Kidney (tissue), 14 donors: ENCODE data around the gene WDSUB1. TPM values are rescaled to one million over a fixed set of nuclear protein-coding genes. Genes with fewer than 3 reads are reported as not detected.

Source experiments
- DNase-seq, 5 donors: peaks; one replicate each; pipeline ENCODE4 v3.0.0-alpha.2; 2013 to 2020
- FAIRE-seq: peaks from 2 replicates; lab custom pipeline; 2012; peaks lifted over from hg19 to GRCh38; lab: Jason Lieb, UNC
- H3K27ac ChIP-seq, 2 donors: one replicate each; pipeline ENCODE4 v1.7.0; 2013; ENCODE audit warnings: low read depth in 2 of 2, low read length in 2 of 2, inconsistent platforms in 1 of 2
- H3K27me3 ChIP-seq: one replicate; pipeline ENCODE4 v1.7.1; 2013; ENCODE audit warnings: low read length, inconsistent platforms; ENCODE audit not compliant: control insufficient read depth, insufficient read depth
- H3K36me3 ChIP-seq, 3 donors: one replicate each; pipeline versions ENCODE4 v1.7.0 to v1.7.1; 2013; ENCODE audit warnings: low read length in 3 of 3, control low read depth in 1 of 3, inconsistent platforms in 1 of 3; ENCODE audit not compliant: insufficient read depth in 3 of 3, control insufficient read depth in 2 of 3
- H3K4me1 ChIP-seq, 3 donors: one replicate each; pipeline versions ENCODE4 v1.7.0 to v1.7.1; 2013; ENCODE audit warnings: low read length in 3 of 3, inconsistent platforms in 1 of 3, low read depth in 1 of 3; ENCODE audit not compliant: control insufficient read depth in 2 of 3, insufficient read depth in 2 of 3
- H3K4me3 ChIP-seq, 3 donors: one replicate each; pipeline versions ENCODE4 v1.7.0 to v1.8.1; 2013; ENCODE audit warnings: low read length in 3 of 3, control low read depth in 1 of 3, inconsistent platforms in 1 of 3
- H3K9ac ChIP-seq, 3 donors: one replicate each; pipeline versions ENCODE4 v1.7.0 to v1.7.1; 2013; ENCODE audit warnings: low read length in 3 of 3, control low read depth in 1 of 3, inconsistent platforms in 1 of 3
- H3K9me3 ChIP-seq, 3 donors: one replicate each; pipeline versions ENCODE4 v1.7.0 to v1.7.1; 2013; ENCODE audit warnings: low read length in 3 of 3, control low read depth in 1 of 3, inconsistent platforms in 1 of 3; ENCODE audit not compliant: control insufficient read depth in 2 of 3, insufficient read depth in 1 of 3
- CTCF ChIP-seq: IDR thresholded peaks from 3 replicates; pipeline ENCODE4 v1.5.1; 2012; ENCODE audit warnings: mild to moderate bottlenecking, moderate library complexity, borderline replicate concordance; ENCODE audit not compliant: insufficient read depth; ENCODE audit errors: extremely low read depth
- intact Hi-C: fragments of 100-400 bp; cut with DNase I; formaldehyde crosslinking; loops from one replicate; pipeline ENCODE4 v1.11.1; 2022
- polyA plus RNA-seq: library from polyadenylated mRNA; stranded (reverse); fragments of 350-450 nt; fragmentation: Illumina TruSeq; extraction: RNeasy Lipid Tissue Mini Kit (QIAGEN cat#74804); gene quantifications from one replicate; pipeline ENCODE4 v1.2.3, GENCODE V29; 2014; ENCODE audit warnings: low read depth, low replicate concordance; ENCODE audit not compliant: insufficient read depth
- total RNA-seq: library from RNA; stranded (reverse); fragmentation: NEBNext Ultra II Directional; extraction: Animal tissue kit (Norgen Biotek cat#: 25700); gene quantifications from one replicate; pipeline ENCODE4 v1.2.1, GENCODE V29; 2021
- donor health status: control.
- donor health status: control.
- donor health status: control.
- donor health status: control.
- donor health status: control.
- donor health status: DM: yes; HTN: yes; CAD: no.
- donor health status: Normal renal cell carcinoma (clear cell type).

The WDSUB1 gene
- total and polyA plus RNA-seq, 2 donors from 2014 or later, result 11.6 to 22.1 TPM

- no peak overlapping the region for H3K4me3 ChIP-seq
- H3K9me3 ChIP-seq, result peaks cover 0 to 8% (median 0%) of the 10 kb centered on the region in 3 donors
- TF ChIP-seq CTCF, result no peak
- H3K27ac ChIP-seq, result no peak overlapping the region
- DNase-seq (no peak), FAIRE-seq (no peak)
- H3K4me1 ChIP-seq, result no peaks in the 10 kb centered on the region
- H3K27me3 ChIP-seq, result no peaks in the 10 kb centered on the region
- peaks cover 5 to 39% (median 16%) of the 10 kb centered on the region in 3 donors for H3K36me3 ChIP-seq
- no peak overlapping the region for H3K9ac ChIP-seq
- intact Hi-C loops, result no loop called here
Measured at GRCh38 chr2:159243529-159243928, 43.0 kb downstream of the WDSUB1 start.

DNA sequence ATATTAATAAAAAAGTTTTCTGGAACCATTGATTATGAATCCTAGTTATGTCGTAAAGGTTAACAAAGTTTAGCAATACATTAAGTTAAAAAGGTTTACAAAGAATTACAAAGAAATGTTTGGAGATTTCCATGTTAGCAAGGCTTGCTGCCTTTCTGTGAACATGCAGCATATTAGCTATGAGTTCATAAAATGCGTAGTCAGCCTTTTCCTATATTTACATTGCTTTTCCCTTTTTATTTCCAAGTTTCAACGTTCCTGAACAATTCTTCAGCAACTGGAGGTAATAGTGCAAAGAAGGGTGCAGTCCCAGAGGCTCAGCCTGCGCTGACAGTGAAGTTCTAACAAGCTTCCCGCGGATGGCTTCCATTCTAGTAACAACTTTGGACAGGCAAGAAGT lies 51.6 kb downstream of the WDSUB1 start:
- peaks cover 0 to 32% (median 12%) of the 10 kb centered on the region in 3 donors for H3K36me3 ChIP-seq
- H3K4me3 ChIP-seq, result no peak overlapping the region
- intact Hi-C loops, result no loop called here

GRCh38 chr2:159232456-159233170 lies 53.9 kb downstream of the WDSUB1 start:
- H3K9ac ChIP-seq, result no peak overlapping the region
- H3K36me3 ChIP-seq, result peaks cover 0 to 48% (median 18%) of the 10 kb centered on the region in 3 donors
- no peak for FAIRE-seq
- H3K27me3 ChIP-seq, result no peaks in the 10 kb centered on the region
- no peak overlapping the region for H3K4me3 ChIP-seq
- no peaks in the 10 kb centered on the region for H3K4me1 ChIP-seq
- intact Hi-C loops, result no loop called here
- no peaks in the 10 kb centered on the region for H3K9me3 ChIP-seq
- no peak for TF ChIP-seq CTCF
- no peak for DNase-seq
- no peak overlapping the region for H3K27ac ChIP-seq

More for the DNA sequence above, 51.6 kb downstream of the WDSUB1 start:
- no peak overlapping the region for H3K27ac ChIP-seq
- H3K27me3 ChIP-seq, result no peaks in the 10 kb centered on the region
- FAIRE-seq (no peak), DNase-seq (no peak)
- no peak overlapping the region for H3K9ac ChIP-seq
- H3K4me1 ChIP-seq, result no peaks in the 10 kb centered on the region
- TF ChIP-seq CTCF, result no peak
- H3K9me3 ChIP-seq, result no peaks in the 10 kb centered on the region
